A549 (cell line): ENCODE measurements around the gene CARD11. TPM values are rescaled to one million over a fixed set of nuclear protein-coding genes. Genes with fewer than 3 reads are reported as not detected.

Experiments used
- ATAC-seq, 2 experiments: fragments of 200-7000 bp in 1 of 2; fragments of >200 bp in 1 of 2; cut with Nextera tagmentation in 1 of 2; cut with Tn5 transposase in 1 of 2; 3 replicates each; pipeline versions ENCODE4 v1.8.0 to v1.9.1; 2018 to 2020; ENCODE audit warnings: mild to moderate bottlenecking in 1 of 2, moderate library complexity in 1 of 2
- CTCF ChIA-PET: fragments of 300-600 bp; sonication (Branson Sonifier 250); formaldehyde crosslinking; extraction: SDS; loops from one replicate; lab custom pipeline; 2021; ENCODE audit warnings: antibody characterized with exemption, inconsistent platforms; lab: Yijun Ruan, JAX
- POLR2A ChIA-PET: fragments of 350-600 bp; formaldehyde crosslinking; extraction: SDS; loops from one replicate; lab custom pipeline; 2021; ENCODE audit warnings: antibody characterized with exemption, inconsistent platforms; lab: Yijun Ruan, JAX
- DNase-seq, 2 experiments: peaks; one replicate each; pipeline versions ENCODE4 v3.0.0 to v3.0.0-alpha.2; 2011 to 2016; ENCODE audit warnings: low read depth in 1 of 2, low spot score in 1 of 2
- FAIRE-seq: peaks from 2 replicates; lab custom pipeline; 2011; peaks lifted over from hg19 to GRCh38; lab: Jason Lieb, UNC
- H3K27ac ChIP-seq, 2 experiments: fragments of >200 bp; sonication (Bioruptor Twin); formaldehyde crosslinking; 3 replicates each; pipeline ENCODE4 v1.5.1; 2016 to 2017
- H3K4me1 ChIP-seq: fragments of >200 bp; sonication (Bioruptor Twin); formaldehyde crosslinking; 3 replicates; pipeline ENCODE4 v1.6.1; 2016
- H3K4me2 ChIP-seq: fragments of >200 bp; sonication (Bioruptor Twin); formaldehyde crosslinking; 3 replicates; pipeline ENCODE4 v1.6.1; 2016
- H3K4me3 ChIP-seq: fragments of >200 bp; sonication (Bioruptor Twin); formaldehyde crosslinking; 3 replicates; pipeline ENCODE4 v1.5.1; 2016
- H3K9me3 ChIP-seq: fragments of >200 bp; sonication (Bioruptor Twin); formaldehyde crosslinking; 3 replicates; pipeline ENCODE4 v1.6.1; 2016
- ATOH8 ChIP-seq: fragments of 250-450 bp; sonication (Bioruptor Pico); IDR thresholded peaks from 2 replicates; pipeline ENCODE4 v1.5.0; 2020; ENCODE audit warnings: low read depth, mild to moderate bottlenecking, moderate library complexity
- CEBPB ChIP-seq, 2 experiments: fragments of >200 bp in 1 of 2; sonication (Bioruptor Twin) in 1 of 2; formaldehyde crosslinking in 1 of 2; IDR thresholded peaks; 2 replicates each; pipeline ENCODE4 v1.6.1; 2012 to 2016
- E2F6 ChIP-seq: IDR thresholded peaks from 2 replicates; pipeline ENCODE4 v1.6.1; 2012; ENCODE audit warnings: low read depth, borderline replicate concordance
- EHF ChIP-seq: fragments of 250-450 bp; sonication (Bioruptor Pico); IDR thresholded peaks from 2 replicates; pipeline ENCODE4 v1.5.0; 2020; ENCODE audit warnings: mild to moderate bottlenecking
- EHMT2 ChIP-seq: fragments of 200-600 bp; sonication (generic); IDR thresholded peaks from 2 replicates; pipeline ENCODE4 v1.6.1; 2016; ENCODE audit warnings: antibody characterized with exemption, low read depth, mild to moderate bottlenecking, moderate library complexity
- FOSB ChIP-seq: fragments of 250-450 bp; sonication (Bioruptor Pico); IDR thresholded peaks from 2 replicates; pipeline ENCODE4 v1.5.0; 2020; ENCODE audit warnings: mild to moderate bottlenecking, moderate library complexity
- HMGXB4 ChIP-seq: fragments of 250-450 bp; sonication (Bioruptor Pico); IDR thresholded peaks from 2 replicates; pipeline ENCODE4 v1.5.0; 2021; ENCODE audit warnings: mild to moderate bottlenecking, moderate library complexity, borderline replicate concordance
- HOXA7 ChIP-seq: fragments of 250-450 bp; sonication (Bioruptor Pico); IDR thresholded peaks from 2 replicates; pipeline ENCODE4 v1.5.0; 2020; ENCODE audit warnings: mild to moderate bottlenecking, moderate library complexity
- HOXB5 ChIP-seq: fragments of 250-450 bp; sonication (Bioruptor Pico); IDR thresholded peaks from 2 replicates; pipeline ENCODE4 v1.5.0; 2020; ENCODE audit warnings: mild to moderate bottlenecking, moderate library complexity
- KDM1A ChIP-seq: fragments of 200-600 bp; sonication (generic); IDR thresholded peaks from 2 replicates; pipeline ENCODE4 v1.6.1; 2016; ENCODE audit warnings: low read depth, mild to moderate bottlenecking
- MAX ChIP-seq: IDR thresholded peaks from 2 replicates; pipeline ENCODE4 v1.6.1; 2012
- MAZ ChIP-seq: fragments of 150-350 bp; IDR thresholded peaks from 2 replicates; pipeline ENCODE4 v1.6.1; 2014; ENCODE audit warnings: antibody characterized with exemption, low read depth, low read length, borderline replicate concordance
- MYC ChIP-seq: IDR thresholded peaks from 2 replicates; pipeline ENCODE4 v1.6.1; 2012; ENCODE audit warnings: mild to moderate bottlenecking, inconsistent platforms, low read length, improper control_type of control experiment, borderline replicate concordance
- NR3C1 ChIP-seq: fragments of >200 bp; sonication (Bioruptor Twin); formaldehyde crosslinking; IDR thresholded peaks from 3 replicates; pipeline ENCODE4 v1.6.1; 2017
- POLR2A ChIP-seq: IDR thresholded peaks from 2 replicates; pipeline ENCODE4 v1.6.1; 2012; ENCODE audit warnings: mild to moderate bottlenecking, low read length
- RAD21 ChIP-seq, 2 experiments: fragments of >200 bp in 1 of 2; sonication (Bioruptor Twin) in 1 of 2; formaldehyde crosslinking in 1 of 2; IDR thresholded peaks in 1 of 2; conservative IDR thresholded peaks in 1 of 2; 2 replicates in 1 of 2; 3 replicates in 1 of 2; pipeline ENCODE4 v1.6.1; 2012 to 2018; ENCODE audit warnings: inconsistent platforms in 1 of 2
- RARB ChIP-seq: fragments of 250-450 bp; sonication (Bioruptor Pico); IDR thresholded peaks from 2 replicates; pipeline ENCODE4 v1.8.0; 2021; ENCODE audit warnings: mild to moderate bottlenecking, moderate library complexity
- RFX5 ChIP-seq: fragments of 450-650 bp; IDR thresholded peaks from 2 replicates; pipeline ENCODE4 v1.7.1; 2014; ENCODE audit warnings: antibody characterized with exemption, mild to moderate bottlenecking, moderate library complexity
- SMC3 ChIP-seq: fragments of >200 bp; sonication (Bioruptor Twin); formaldehyde crosslinking; IDR thresholded peaks from 3 replicates; pipeline ENCODE4 v1.6.1; 2018; ENCODE audit warnings: inconsistent platforms
- TP53 ChIP-seq: fragments of 250-450 bp; sonication (Bioruptor Pico); IDR thresholded peaks from 2 replicates; pipeline ENCODE4 v1.5.0; 2021; ENCODE audit warnings: mild to moderate bottlenecking, moderate library complexity
- ZNF302 ChIP-seq: fragments of 250-450 bp; sonication (Bioruptor Pico); IDR thresholded peaks from 2 replicates; pipeline ENCODE4 v1.9.0; 2021; ENCODE audit warnings: inconsistent platforms, mild to moderate bottlenecking, moderate library complexity
- ZSCAN20 ChIP-seq: fragments of 250-450 bp; sonication (Bioruptor Pico); IDR thresholded peaks from 2 replicates; pipeline ENCODE4 v1.8.0; 2022; ENCODE audit warnings: mild to moderate bottlenecking, moderate library complexity
- WGBS: methylation state at CpG from one replicate; pipeline ENCODE4 v1.1.6; 2017; ENCODE audit errors: missing lambda C conversion rate; 5-methylcytosine and 5-hydroxymethylcytosine counted together
- polyA plus RNA-seq, 4 experiments: library from polyadenylated mRNA; depleted of rRNA in 3 of 4; stranded (reverse); fragments of >200 nt; fragmentation: RNase III in 1 of 4; extraction: RNeasy Plus Mini Kit Qiagen cat#74134 plus additional on column Dnase treatment in 1 of 4; gene quantifications; 2 replicates in 3 of 4; 3 replicates in 1 of 4; pipeline ENCODE4 v1.2.3, GENCODE V29; 2011 to 2017

Gene CARD11
- polyA plus RNA-seq, 2 of the 4 experiments (the other 2 are of a cell fraction): 0.48 to 1.1 TPM

GRCh38 chr7:3019801-3020200 is 23.9 kb downstream of the CARD11 start:
- TF ChIP-seq ZNF302 (no peak), FOSB (CRISPR knock-in tag) (no peak), RAD21 (conservative IDR thresholded peaks at IDR 0.05 in 1 of 2, IDR thresholded peaks at IDR 0.05 in 1 of 2) (no peak), E2F6 (no peak), POLR2A (no peak), TP53 (CRISPR knock-in tag) (no peak), HOXA7 (CRISPR knock-in tag) (no peak), KDM1A (no peak), NR3C1 (no peak), MYC (no peak), EHMT2 (no peak)
- TF ChIP-seq, all 56 proteins: peak for 0
- H3K4me2 ChIP-seq: no peak overlapping the region
- POLR2A ChIA-PET: no interaction called here
- H3K4me3 ChIP-seq: no peak overlapping the region
- no peak for DNase-seq
- no peak overlapping the region for H3K27ac ChIP-seq
- H3K4me1 ChIP-seq: no peaks in the 10 kb centered on the region
- ATAC-seq: no peak
- no peak for FAIRE-seq
- 69% methylated on average over 4 of the region's 4 CpGs for WGBS
- H3K9me3 ChIP-seq: peaks cover 13% of the 10 kb centered on the region
- CTCF ChIA-PET: no interaction called here

GRCh38 chr7:3013975-3014792 is 29.5 kb downstream of the CARD11 start:
- DNase-seq (no peak), FAIRE-seq (no peak), ATAC-seq (no peak)
- 88% methylated on average over 18 of the region's 23 CpGs for WGBS
- H3K4me2 ChIP-seq: no peak overlapping the region
- CTCF ChIA-PET: no interaction called here
- TF ChIP-seq ZSCAN20 (CRISPR knock-in tag): no peak
- no peak for TF ChIP-seq MAX
- TF ChIP-seq ATOH8 (CRISPR knock-in tag): no peak
- TF ChIP-seq RFX5: no peak
- no peak for TF ChIP-seq ZNF302
- no peak for TF ChIP-seq HMGXB4 (CRISPR knock-in tag)
- TF ChIP-seq RARB: no peak
- TF ChIP-seq SMC3: no peak
- no peak for TF ChIP-seq CEBPB (IDR thresholded peaks at IDR 0.05)
- no peak for TF ChIP-seq EHF (CRISPR knock-in tag)
- TF ChIP-seq MAZ: no peak
- no peak for TF ChIP-seq HOXB5 (CRISPR knock-in tag)
- no peaks in the 10 kb centered on the region for H3K4me1 ChIP-seq
- POLR2A ChIA-PET: no interaction called here
- H3K27ac ChIP-seq: no peak overlapping the region
- no peaks in the 10 kb centered on the region; the same call in 2 of the 3 replicates for H3K9me3 ChIP-seq
- H3K4me3 ChIP-seq: no peak overlapping the region
